HEK293 (cell line): Measurements from ENCODE around the gene SH3RF3.
A peak's percentile ranks its signal among the peaks of the same experiment; 100 is the strongest.

Source experiments
- GLIS1 ChIP-seq: fragments of 450-650 bp; formaldehyde crosslinking; IDR thresholded peaks from 2 replicates; pipeline ENCODE4 v1.5.1; 2016; ENCODE audit warnings: missing biosample characterization, missing genetic modification characterization
- RBAK ChIP-seq: fragments of 450-650 bp; formaldehyde crosslinking; IDR thresholded peaks from 2 replicates; pipeline ENCODE4 v1.5.1; 2016; ENCODE audit warnings: missing biosample characterization, missing genetic modification characterization
- REST ChIP-seq: fragments of 450-650 bp; formaldehyde crosslinking; IDR thresholded peaks from 2 replicates; pipeline ENCODE4 v1.5.1; 2016; ENCODE audit warnings: missing biosample characterization, missing genetic modification characterization
- TCF7L2 ChIP-seq: IDR thresholded peaks from 2 replicates; pipeline ENCODE4 v1.6.1; 2011; ENCODE audit warnings: low read depth, mild to moderate bottlenecking, inconsistent platforms, low read length, moderate library complexity, borderline replicate concordance
- ZBTB6 ChIP-seq: fragments of 450-650 bp; formaldehyde crosslinking; IDR thresholded peaks from 2 replicates; pipeline ENCODE4 v1.5.1; 2017; ENCODE audit warnings: missing biosample characterization, missing genetic modification characterization
- ZBTB7A ChIP-seq: fragments of 450-650 bp; formaldehyde crosslinking; IDR thresholded peaks from 2 replicates; pipeline ENCODE4 v1.5.1; 2016; ENCODE audit warnings: low read depth, missing biosample characterization, missing genetic modification characterization
- ZIC2 ChIP-seq: fragments of 450-650 bp; formaldehyde crosslinking; IDR thresholded peaks from 2 replicates; pipeline ENCODE4 v1.5.1; 2016; ENCODE audit warnings: missing biosample characterization, missing genetic modification characterization
- ZNF114 ChIP-seq: fragments of 450-650 bp; formaldehyde crosslinking; IDR thresholded peaks from 2 replicates; pipeline ENCODE4 v1.5.0; 2017; ENCODE audit warnings: missing biosample characterization, missing genetic modification characterization
- ZNF132 ChIP-seq: fragments of 450-650 bp; formaldehyde crosslinking; IDR thresholded peaks from 2 replicates; pipeline ENCODE4 v1.5.1; 2017; ENCODE audit warnings: missing biosample characterization, missing genetic modification characterization, borderline replicate concordance
- ZNF169 ChIP-seq: fragments of 450-650 bp; formaldehyde crosslinking; IDR thresholded peaks from 2 replicates; pipeline ENCODE4 v1.5.1; 2016; ENCODE audit warnings: missing biosample characterization, missing genetic modification characterization
- ZNF2 ChIP-seq: fragments of 450-650 bp; formaldehyde crosslinking; IDR thresholded peaks from 2 replicates; pipeline ENCODE4 v1.5.1; 2016; ENCODE audit warnings: missing biosample characterization, missing genetic modification characterization
- ZNF223 ChIP-seq: fragments of 450-650 bp; formaldehyde crosslinking; IDR thresholded peaks from 2 replicates; pipeline ENCODE4 v1.5.1; 2016; ENCODE audit warnings: missing biosample characterization, missing genetic modification characterization
- ZNF324 ChIP-seq: fragments of 450-650 bp; formaldehyde crosslinking; IDR thresholded peaks from 2 replicates; pipeline ENCODE4 v1.5.1; 2016; ENCODE audit warnings: missing biosample characterization, missing genetic modification characterization
- ZNF394 ChIP-seq: fragments of 450-650 bp; formaldehyde crosslinking; IDR thresholded peaks from 2 replicates; pipeline ENCODE4 v1.5.1; 2016; ENCODE audit warnings: missing biosample characterization, missing genetic modification characterization, mild to moderate bottlenecking, moderate library complexity, borderline replicate concordance
- ZNF449 ChIP-seq: fragments of 450-650 bp; formaldehyde crosslinking; IDR thresholded peaks from 2 replicates; pipeline ENCODE4 v1.5.1; 2017; ENCODE audit warnings: missing biosample characterization, mild to moderate bottlenecking, missing genetic modification characterization, moderate library complexity
- ZNF501 ChIP-seq: fragments of 450-650 bp; formaldehyde crosslinking; IDR thresholded peaks from 2 replicates; pipeline ENCODE4 v1.5.1; 2016; ENCODE audit warnings: missing biosample characterization, missing genetic modification characterization
- ZNF510 ChIP-seq: fragments of 450-650 bp; formaldehyde crosslinking; IDR thresholded peaks from 2 replicates; pipeline ENCODE4 v1.5.1; 2018; ENCODE audit warnings: mild to moderate bottlenecking, missing genetic modification characterization, missing biosample characterization; ENCODE audit not compliant: insufficient replicate concordance
- ZNF629 ChIP-seq: fragments of 450-650 bp; formaldehyde crosslinking; IDR thresholded peaks from 2 replicates; pipeline ENCODE4 v1.5.1; 2017; ENCODE audit warnings: missing biosample characterization, missing genetic modification characterization
- ZNF654 ChIP-seq: fragments of 450-650 bp; formaldehyde crosslinking; IDR thresholded peaks from 2 replicates; pipeline ENCODE4 v1.5.1; 2016; ENCODE audit warnings: low read depth, missing biosample characterization, missing genetic modification characterization
- ZNF692 ChIP-seq: fragments of 450-650 bp; formaldehyde crosslinking; IDR thresholded peaks from 2 replicates; pipeline ENCODE4 v1.5.1; 2016; ENCODE audit warnings: missing biosample characterization, missing genetic modification characterization
- ZNF792 ChIP-seq: fragments of 450-650 bp; formaldehyde crosslinking; IDR thresholded peaks from 2 replicates; pipeline ENCODE4 v1.5.1; 2016; ENCODE audit warnings: missing biosample characterization, missing genetic modification characterization
- ZSCAN30 ChIP-seq: fragments of 450-650 bp; IDR thresholded peaks from 2 replicates; pipeline ENCODE4 v1.5.1; 2018; ENCODE audit warnings: missing biosample characterization, mild to moderate bottlenecking, missing genetic modification characterization, moderate library complexity
- TF ChIP-seq, protein P1 (sequence below): fragments of 450-650 bp; formaldehyde crosslinking; IDR thresholded peaks from 2 replicates; pipeline ENCODE4 v1.5.1; 2016; ENCODE audit warnings: missing biosample characterization, missing genetic modification characterization
- TF ChIP-seq, protein P2 (sequence below): fragments of 450-650 bp; formaldehyde crosslinking; IDR thresholded peaks from 2 replicates; pipeline ENCODE4 v1.5.1; 2016; ENCODE audit warnings: missing biosample characterization, missing genetic modification characterization
- TF ChIP-seq, protein P3 (sequence below): fragments of 450-650 bp; IDR thresholded peaks from 2 replicates; pipeline ENCODE4 v1.5.1; 2018; ENCODE audit warnings: missing biosample characterization, mild to moderate bottlenecking, missing genetic modification characterization

The SH3RF3 gene

GRCh38 chr2:109128048-109128615 lies 873 bp upstream of the SH3RF3 start (continued):
- peak; percentile 63; the same call in 1 of the 2 replicates for TF ChIP-seq ZBTB7A (tag by site-specific recombination)
- no peak for TF ChIP-seq ZNF114 (tag by site-specific recombination)
- peak; percentile 82 for TF ChIP-seq ZNF449
- TF ChIP-seq ZNF324 (tag by site-specific recombination), result peak; percentile 57; the same call in 1 of the 2 replicates
- TF ChIP-seq ZNF692 (tag by site-specific recombination), result peak; percentile 53; the same call in 1 of the 2 replicates
- peak; percentile 34; the same call in 1 of the 2 replicates for TF ChIP-seq ZIC2
- no peak for TF ChIP-seq ZNF501 (tag by site-specific recombination)
- no peak for TF ChIP-seq RBAK (tag by site-specific recombination)
- TF ChIP-seq ZNF132 (tag by site-specific recombination), result no peak
- TF ChIP-seq, protein P1, sequence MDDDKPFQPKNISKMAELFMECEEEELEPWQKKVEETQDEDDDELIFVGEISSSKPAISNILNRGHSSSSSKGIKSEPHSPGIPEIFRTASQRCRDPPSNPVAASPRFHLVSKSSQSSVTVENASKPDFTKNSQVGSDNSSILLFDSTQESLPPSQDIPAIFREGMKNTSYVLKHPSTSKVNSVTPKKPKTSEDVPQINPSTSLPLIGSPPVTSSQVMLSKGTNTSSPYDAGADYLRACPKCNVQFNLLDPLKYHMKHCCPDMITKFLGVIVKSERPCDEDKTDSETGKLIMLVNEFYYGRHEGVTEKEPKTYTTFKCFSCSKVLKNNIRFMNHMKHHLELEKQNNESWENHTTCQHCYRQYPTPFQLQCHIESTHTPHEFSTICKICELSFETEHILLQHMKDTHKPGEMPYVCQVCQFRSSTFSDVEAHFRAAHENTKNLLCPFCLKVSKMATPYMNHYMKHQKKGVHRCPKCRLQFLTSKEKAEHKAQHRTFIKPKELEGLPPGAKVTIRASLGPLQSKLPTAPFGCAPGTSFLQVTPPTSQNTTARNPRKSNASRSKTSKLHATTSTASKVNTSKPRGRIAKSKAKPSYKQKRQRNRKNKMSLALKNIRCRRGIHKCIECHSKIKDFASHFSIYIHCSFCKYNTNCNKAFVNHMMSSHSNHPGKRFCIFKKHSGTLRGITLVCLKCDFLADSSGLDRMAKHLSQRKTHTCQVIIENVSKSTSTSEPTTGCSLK, result no peak
- peak; percentile 86 for TF ChIP-seq ZSCAN30 (tag by site-specific recombination)
- TF ChIP-seq, protein P2, sequence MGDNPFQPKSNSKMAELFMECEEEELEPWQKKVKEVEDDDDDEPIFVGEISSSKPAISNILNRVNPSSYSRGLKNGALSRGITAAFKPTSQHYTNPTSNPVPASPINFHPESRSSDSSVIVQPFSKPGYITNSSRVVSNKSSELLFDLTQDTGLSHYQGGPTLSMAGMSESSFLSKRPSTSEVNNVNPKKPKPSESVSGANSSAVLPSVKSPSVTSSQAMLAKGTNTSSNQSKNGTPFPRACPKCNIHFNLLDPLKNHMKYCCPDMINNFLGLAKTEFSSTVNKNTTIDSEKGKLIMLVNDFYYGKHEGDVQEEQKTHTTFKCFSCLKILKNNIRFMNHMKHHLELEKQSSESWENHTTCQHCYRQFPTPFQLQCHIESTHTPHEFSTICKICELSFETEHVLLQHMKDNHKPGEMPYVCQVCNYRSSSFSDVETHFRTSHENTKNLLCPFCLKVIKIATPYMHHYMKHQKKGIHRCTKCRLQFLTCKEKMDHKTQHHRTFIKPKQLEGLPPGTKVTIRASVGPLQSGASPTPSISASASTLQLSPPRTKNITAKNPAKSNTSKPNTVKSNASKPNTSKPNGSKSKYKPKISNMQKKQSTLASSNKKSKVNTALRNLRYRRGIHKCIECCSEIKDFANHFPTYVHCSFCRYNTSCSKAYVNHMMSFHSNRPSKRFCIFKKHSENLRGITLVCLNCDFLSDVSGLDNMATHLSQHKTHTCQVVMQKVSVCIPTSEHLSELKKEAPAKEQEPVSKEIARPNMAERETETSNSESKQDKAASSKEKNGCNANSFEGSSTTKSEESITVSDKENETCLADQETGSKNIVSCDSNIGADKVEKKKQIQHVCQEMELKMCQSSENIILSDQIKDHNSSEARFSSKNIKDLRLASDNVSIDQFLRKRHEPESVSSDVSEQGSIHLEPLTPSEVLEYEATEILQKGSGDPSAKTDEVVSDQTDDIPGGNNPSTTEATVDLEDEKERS (tag by site-specific recombination), result no peak
- TF ChIP-seq ZNF394 (tag by site-specific recombination), result peak; percentile 51; the same call in 1 of the 2 replicates
- TF ChIP-seq ZNF654 (tag by site-specific recombination), result peak; percentile 86
- TF ChIP-seq ZNF792, result no peak
- no peak for TF ChIP-seq ZNF510 (tag by site-specific recombination)
- TF ChIP-seq ZNF629, result peak; percentile 77
- TF ChIP-seq GLIS1, result no peak
- TF ChIP-seq TCF7L2, result no peak
- TF ChIP-seq, protein P3, sequence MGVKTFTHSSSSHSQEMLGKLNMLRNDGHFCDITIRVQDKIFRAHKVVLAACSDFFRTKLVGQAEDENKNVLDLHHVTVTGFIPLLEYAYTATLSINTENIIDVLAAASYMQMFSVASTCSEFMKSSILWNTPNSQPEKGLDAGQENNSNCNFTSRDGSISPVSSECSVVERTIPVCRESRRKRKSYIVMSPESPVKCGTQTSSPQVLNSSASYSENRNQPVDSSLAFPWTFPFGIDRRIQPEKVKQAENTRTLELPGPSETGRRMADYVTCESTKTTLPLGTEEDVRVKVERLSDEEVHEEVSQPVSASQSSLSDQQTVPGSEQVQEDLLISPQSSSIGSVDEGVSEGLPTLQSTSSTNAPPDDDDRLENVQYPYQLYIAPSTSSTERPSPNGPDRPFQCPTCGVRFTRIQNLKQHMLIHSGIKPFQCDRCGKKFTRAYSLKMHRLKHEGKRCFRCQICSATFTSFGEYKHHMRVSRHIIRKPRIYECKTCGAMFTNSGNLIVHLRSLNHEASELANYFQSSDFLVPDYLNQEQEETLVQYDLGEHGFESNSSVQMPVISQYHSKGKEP, result no peak
- TF ChIP-seq ZNF2 (tag by site-specific recombination), result peak; percentile 43; the same call in 1 of the 2 replicates
- no peak for TF ChIP-seq ZNF169 (tag by site-specific recombination)
- TF ChIP-seq ZBTB6, result peak; percentile 43; the same call in 1 of the 2 replicates
- 0 out of 2 replicates have a peak, but pooled peaks have one; percentile 15 for TF ChIP-seq REST (tag by site-specific recombination)
- TF ChIP-seq ZNF223, result no peak
